ENCODE results near the gene HMX2. TPM values are rescaled to one million over a fixed set of nuclear protein-coding genes. Genes with fewer than 3 reads are reported as not detected.

HMX2 gene
- total RNA-seq, 1 experiment from 2014 or later: 0.46 TPM

DNA sequence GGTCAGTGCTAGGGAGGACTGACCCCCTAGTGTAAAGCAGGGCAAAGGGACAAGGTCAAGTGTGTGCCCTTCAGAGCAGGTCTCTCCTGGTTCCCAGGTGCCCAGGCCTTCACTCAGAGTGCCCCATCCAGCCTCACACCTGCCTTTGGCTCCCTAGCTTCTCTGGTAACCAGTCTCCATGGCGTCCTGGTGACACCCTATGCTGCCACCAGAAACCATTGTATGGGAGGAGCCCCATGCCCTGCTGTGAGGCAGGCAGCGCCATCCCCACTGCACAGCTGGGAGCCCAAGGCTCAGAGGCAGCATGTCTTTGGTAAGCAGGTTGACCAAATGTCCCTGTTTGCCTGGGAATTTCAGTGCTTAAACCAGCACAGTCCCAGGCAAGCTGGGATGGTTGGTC is 45.3 kb upstream of the HMX2 start:
- peak; percentile 34 for DNase-seq
- no peak overlapping the region for H3K23ac ChIP-seq (ENCODE audit: insufficient read length, low read depth, low read length)
- H3K4ac ChIP-seq (ENCODE audit: low read depth, low read length): no peak overlapping the region
- no peaks in the 10 kb centered on the region; a peak in 1 of 7 replicates for H3K36me3 Mint-ChIP-seq (ENCODE audit: insufficient read depth in 1 of 3, low read depth in 3 of 3)
- no peak overlapping the region for H2AK5ac ChIP-seq (ENCODE audit: insufficient read length, low read length)
- no CpG with 5 or more reads among the region's 2 CpGs for WGBS (ENCODE audit: extremely low coverage, insufficient read length, low lambda C conversion rate)
- H2BK12ac ChIP-seq (ENCODE audit: insufficient read length, low read depth, low read length): no peak overlapping the region
- no peaks in the 10 kb centered on the region; the same call in 1 of the 2 replicates for H3K4me1 ChIP-seq (ENCODE audit: insufficient read depth, low read length)
- no peak overlapping the region for H2AFZ ChIP-seq (ENCODE audit: low read length)
- H2BK120ac ChIP-seq (ENCODE audit: low read depth, low read length, poor library complexity, severe bottlenecking): no peak overlapping the region
- H3K27ac ChIP-seq (ENCODE audit: insufficient read length, low read depth, low read length): no peak overlapping the region
- H2BK5ac ChIP-seq (ENCODE audit: insufficient read length, low read length): no peak overlapping the region
- no peaks in the 10 kb centered on the region for H3K9me3 ChIP-seq (ENCODE audit: control insufficient read depth, low read depth, low read length)
- no peaks in the 10 kb centered on the region for H3K27me3 ChIP-seq (ENCODE audit: insufficient read depth, low read length)
- H3K9ac ChIP-seq (ENCODE audit: extremely low read depth, insufficient read length, low read length): no peak overlapping the region
- no peak overlapping the region; the same call in 1 of the 2 replicates for H3K14ac ChIP-seq (ENCODE audit: insufficient read depth, low read length)
- no peak overlapping the region for H3T11ph ChIP-seq (ENCODE audit: low read length)
- no peaks in the 10 kb centered on the region for H3K9me3 Mint-ChIP-seq
- no peak overlapping the region for H3K56ac ChIP-seq (ENCODE audit: insufficient read length, low read depth, low read length)
- TF ChIP-seq, protein P1, sequence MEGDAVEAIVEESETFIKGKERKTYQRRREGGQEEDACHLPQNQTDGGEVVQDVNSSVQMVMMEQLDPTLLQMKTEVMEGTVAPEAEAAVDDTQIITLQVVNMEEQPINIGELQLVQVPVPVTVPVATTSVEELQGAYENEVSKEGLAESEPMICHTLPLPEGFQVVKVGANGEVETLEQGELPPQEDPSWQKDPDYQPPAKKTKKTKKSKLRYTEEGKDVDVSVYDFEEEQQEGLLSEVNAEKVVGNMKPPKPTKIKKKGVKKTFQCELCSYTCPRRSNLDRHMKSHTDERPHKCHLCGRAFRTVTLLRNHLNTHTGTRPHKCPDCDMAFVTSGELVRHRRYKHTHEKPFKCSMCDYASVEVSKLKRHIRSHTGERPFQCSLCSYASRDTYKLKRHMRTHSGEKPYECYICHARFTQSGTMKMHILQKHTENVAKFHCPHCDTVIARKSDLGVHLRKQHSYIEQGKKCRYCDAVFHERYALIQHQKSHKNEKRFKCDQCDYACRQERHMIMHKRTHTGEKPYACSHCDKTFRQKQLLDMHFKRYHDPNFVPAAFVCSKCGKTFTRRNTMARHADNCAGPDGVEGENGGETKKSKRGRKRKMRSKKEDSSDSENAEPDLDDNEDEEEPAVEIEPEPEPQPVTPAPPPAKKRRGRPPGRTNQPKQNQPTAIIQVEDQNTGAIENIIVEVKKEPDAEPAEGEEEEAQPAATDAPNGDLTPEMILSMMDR (conservative IDR thresholded peaks at IDR 0.05): no peak
- H3K4me1 Mint-ChIP-seq: peaks cover 21 to 22% of the 10 kb centered on the region in 2 experiments
- no peaks in the 10 kb centered on the region for H3K79me2 ChIP-seq (ENCODE audit: insufficient read depth, low read length)
- no peak overlapping the region for H3K27ac Mint-ChIP-seq
- H3K4me3 Mint-ChIP-seq: no peak overlapping the region
- H2BK20ac ChIP-seq (ENCODE audit: low read depth, low read length, poor library complexity, severe bottlenecking): no peak overlapping the region
- H4K8ac ChIP-seq (replicated peaks; ENCODE audit: insufficient read length, low read depth, low read length): no peak overlapping the region
- no peak overlapping the region for H3K4me2 ChIP-seq (ENCODE audit: insufficient read depth, insufficient read length, low read length)
- H3K23me2 ChIP-seq (ENCODE audit: insufficient read length, low read depth, low read length, poor library complexity, severe bottlenecking): no peaks in the 10 kb centered on the region
- no peak overlapping the region for H4K5ac ChIP-seq (ENCODE audit: insufficient read length, low read depth, low read length)
- H4K91ac ChIP-seq (ENCODE audit: insufficient read length, low read depth, low read length): no peak overlapping the region
- no peak overlapping the region for H3K18ac ChIP-seq (ENCODE audit: insufficient read length, low read depth, low read length)
- H3K79me1 ChIP-seq (ENCODE audit: insufficient read depth, low read depth, low read length, poor library complexity, severe bottlenecking): no peaks in the 10 kb centered on the region
- H4K20me1 ChIP-seq (ENCODE audit: control insufficient read depth, insufficient read depth, insufficient read length): peaks cover 2% of the 10 kb centered on the region
- no peak overlapping the region for H2BK15ac ChIP-seq (ENCODE audit: low read depth, low read length)
- peaks cover 9% of the 10 kb centered on the region for H3K27me3 Mint-ChIP-seq (ENCODE audit: low read depth)
